ENCODE measurements around the gene RASAL2.

- no peak for TF ChIP-seq CTCF (IDR thresholded peaks at IDR 0.05)
- TF ChIP-seq EZH2 (IDR thresholded peaks at IDR 0.05; ENCODE audit: borderline replicate concordance, insufficient read depth, low read depth, low read length, poor library complexity, severe bottlenecking): no peak
Observed at GRCh38 chr1:178341261-178341956, 247.5 kb downstream of the RASAL2 start.
